ENCODE measurements around the gene HEATR9.

Gene HEATR9

DNA sequence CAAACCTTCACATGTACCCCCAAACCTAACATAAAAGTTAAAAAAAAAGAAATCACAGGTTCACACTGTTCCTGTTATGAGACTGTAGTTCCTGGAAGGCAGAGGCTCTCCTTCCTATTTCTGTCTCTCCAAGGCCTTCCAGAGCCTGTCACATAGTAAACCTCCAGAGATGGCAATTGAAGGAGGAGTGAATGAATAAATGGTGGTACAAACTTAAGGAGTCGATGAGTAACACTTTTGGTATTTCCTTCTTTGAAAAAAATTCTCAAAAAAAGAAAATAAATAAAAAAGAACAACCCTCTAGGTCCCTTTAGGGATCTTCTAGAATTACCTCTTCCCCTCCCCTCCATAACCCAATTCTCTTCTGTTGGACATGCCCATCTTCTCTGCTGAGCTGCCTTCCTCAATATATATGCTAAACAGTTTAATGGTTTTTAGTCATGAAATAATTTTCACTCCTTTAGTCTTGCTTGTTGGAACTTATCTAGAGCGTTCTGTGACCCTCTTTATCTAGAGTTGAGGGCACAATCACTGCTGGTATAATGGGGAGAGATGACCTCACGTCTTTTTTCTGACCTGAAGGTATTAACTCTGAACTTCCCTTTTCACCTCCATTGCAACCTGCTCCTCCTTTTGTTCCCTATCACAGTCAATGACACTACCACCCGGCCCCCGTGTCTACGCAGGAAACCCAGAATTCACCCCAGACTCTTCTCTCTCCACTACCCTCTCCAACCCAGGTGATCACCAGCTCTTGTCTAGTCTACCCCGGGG lies 61.1 kb downstream of the HEATR9 start:
- no peak for DNase-seq

Measured in Kasumi-1 (cell line).